ENCODE measurements around the gene PYDC1.

- no peak for TF ChIP-seq CTCF (IDR thresholded peaks at IDR 0.05)
- TF ChIP-seq POLR2A (IDR thresholded peaks at IDR 0.05): no peak
- TF ChIP-seq POLR2AphosphoS5 (IDR thresholded peaks at IDR 0.05): no peak
Observed at GRCh38 chr16:31191697-31192428, 25.1 kb downstream of the PYDC1 start.

Measured in breast epithelium (tissue), 3 donors.